Neural cell (in vitro differentiated cells): Measurements from ENCODE around the gene MMGT1. TPM values are rescaled to one million over a fixed set of nuclear protein-coding genes. Genes with fewer than 3 reads are reported as not detected.

Experiments used
- H2AFZ ChIP-seq: fragments of 200-600, 300-800 bp; sonication (generic), shearing (Covaris generic); 2 replicates; pipeline ENCODE4 v1.6.0; 2014; ENCODE audit warnings: low read depth, mild to moderate bottlenecking, antibody characterized with exemption, low read length, moderate library complexity
- H3F3A ChIP-seq: fragments of 200-600 bp; shearing (Covaris generic); 2 replicates; pipeline ENCODE4 v1.6.1; 2016; ENCODE audit warnings: mild to moderate bottlenecking, moderate library complexity, mixed read lengths, antibody characterized with exemption, low read length; ENCODE audit not compliant: insufficient read depth, poor library complexity, severe bottlenecking
- H3K27ac ChIP-seq: fragments of 200-600, 300-800 bp; sonication (generic), shearing (Covaris generic); 2 replicates; pipeline ENCODE4 v1.5.1; 2014; ENCODE audit warnings: mild to moderate bottlenecking, low read length, moderate library complexity
- H3K27me3 ChIP-seq: fragments of 300-800, 200-600 bp; sonication (generic), shearing (Covaris generic); 2 replicates; pipeline ENCODE4 v1.6.0; 2014; ENCODE audit warnings: mild to moderate bottlenecking, low read depth, low read length, moderate library complexity; ENCODE audit not compliant: insufficient read depth
- H3K36me3 ChIP-seq: fragments of 300-800, 200-600 bp; sonication (generic), shearing (Covaris generic); 2 replicates; pipeline ENCODE4 v1.5.1; 2014; ENCODE audit warnings: mild to moderate bottlenecking, antibody characterized with exemption, low read length, moderate library complexity; ENCODE audit not compliant: insufficient read depth
- H3K4me2 ChIP-seq: fragments of 300-800, 200-600 bp; sonication (generic), shearing (Covaris generic); 2 replicates; pipeline ENCODE4 v1.6.0; 2014; ENCODE audit warnings: mild to moderate bottlenecking, low read length
- H3K4me3 ChIP-seq: fragments of 300-800, 200-600 bp; sonication (generic), shearing (Covaris generic); 2 replicates; pipeline ENCODE4 v1.5.1; 2014; ENCODE audit warnings: mild to moderate bottlenecking, low read length, moderate library complexity
- H3K79me2 ChIP-seq: fragments of 200-600 bp; shearing (Covaris generic); replicated peaks from 2 replicates; pipeline ENCODE4 v1.6.0; 2014; ENCODE audit warnings: mild to moderate bottlenecking, low read length, moderate library complexity; ENCODE audit not compliant: insufficient read depth
- H3K9ac ChIP-seq: fragments of 300-800, 200-600 bp; sonication (generic), shearing (Covaris generic); 2 replicates; pipeline ENCODE4 v1.6.1; 2016; ENCODE audit warnings: mild to moderate bottlenecking, low read length, mixed read lengths
- H3K9me2 ChIP-seq: fragments of 200-600 bp; shearing (Covaris generic); 2 replicates; pipeline ENCODE4 v1.6.1; 2016; ENCODE audit warnings: mild to moderate bottlenecking, low read length, mixed read lengths; ENCODE audit not compliant: insufficient read depth
- H3K9me3 ChIP-seq: fragments of 200-600, 300-800 bp; sonication (generic), shearing (Covaris generic); 2 replicates; pipeline ENCODE4 v1.6.1; 2016; ENCODE audit warnings: mild to moderate bottlenecking, mixed run types, low read length, moderate library complexity, mixed read lengths
- H4K20me1 ChIP-seq: fragments of 200-600 bp; shearing (Covaris generic); 2 replicates; pipeline ENCODE4 v1.6.1; 2016; ENCODE audit warnings: mild to moderate bottlenecking, mixed run types; ENCODE audit not compliant: insufficient read depth
- CTCF ChIP-seq: fragments of 450-650 bp; IDR thresholded peaks from 2 replicates; pipeline ENCODE4 v1.5.1; 2014; ENCODE audit warnings: antibody characterized with exemption, mild to moderate bottlenecking, moderate library complexity; ENCODE audit not compliant: poor library complexity, severe bottlenecking
- EP300 ChIP-seq: fragments of 450-650 bp; conservative IDR thresholded peaks from 2 replicates; pipeline ENCODE4 v1.6.1; 2014; ENCODE audit warnings: antibody characterized with exemption, mild to moderate bottlenecking, moderate library complexity; ENCODE audit not compliant: poor library complexity, severe bottlenecking
- EZH2 ChIP-seq: fragments of 200-600, 300-800 bp; shearing (Covaris generic), sonication (generic); IDR thresholded peaks from 2 replicates; pipeline ENCODE4 v1.6.1; 2014; ENCODE audit warnings: antibody characterized with exemption, low read length, borderline replicate concordance, mild to moderate bottlenecking; ENCODE audit not compliant: insufficient read depth, poor library complexity, severe bottlenecking
- MXI1 ChIP-seq: fragments of 450-650 bp; conservative IDR thresholded peaks from 2 replicates; pipeline ENCODE4 v1.6.1; 2014; ENCODE audit warnings: antibody characterized with exemption, mild to moderate bottlenecking; ENCODE audit not compliant: poor library complexity, severe bottlenecking
- POLR2AphosphoS5 ChIP-seq: IDR thresholded peaks from 2 replicates; pipeline ENCODE4 v1.6.1; 2012
- RAD21 ChIP-seq: fragments of 450-650 bp; conservative IDR thresholded peaks from 2 replicates; pipeline ENCODE4 v1.6.1; 2014; ENCODE audit warnings: antibody characterized with exemption, mild to moderate bottlenecking, moderate library complexity
- REST ChIP-seq: IDR thresholded peaks from 2 replicates; pipeline ENCODE4 v1.6.1; 2012; ENCODE audit warnings: borderline replicate concordance
- SMC3 ChIP-seq: fragments of 450-650 bp; conservative IDR thresholded peaks from 2 replicates; pipeline ENCODE4 v1.6.1; 2014; ENCODE audit warnings: antibody characterized with exemption, mild to moderate bottlenecking, moderate library complexity; ENCODE audit not compliant: poor library complexity
- TAF1 ChIP-seq: IDR thresholded peaks from 2 replicates; pipeline ENCODE4 v1.6.1; 2012; ENCODE audit warnings: low read depth
- polyA plus RNA-seq: library from polyadenylated mRNA; depleted of rRNA; stranded (reverse); fragments of >200 nt; gene quantifications from 2 replicates; pipeline ENCODE4 v1.2.3, GENCODE V29; 2014

MMGT1 gene
- polyA plus RNA-seq, 1 donor from 2014 or later: 17.5 TPM

GRCh38 chrX:136021160-136021559 lies 47.4 kb upstream of the MMGT1 start:
- Histone ChIP-seq H3K4me3 (no peak overlapping the region), H2AFZ (no peak overlapping the region), H3K79me2 (no peaks in the 10 kb centered on the region), H3F3A (no peaks in the 10 kb centered on the region), H3K9ac (no peak overlapping the region), H3K27ac (no peak overlapping the region), H3K27me3 (no peaks in the 10 kb centered on the region), H3K9me3 (no peaks in the 10 kb centered on the region), H3K4me2 (no peak overlapping the region), H4K20me1 (no peaks in the 10 kb centered on the region), H3K9me2 (no peaks in the 10 kb centered on the region), H3K36me3 (no peaks in the 10 kb centered on the region)
- TF ChIP-seq SMC3 (no peak), REST (no peak), EZH2 (no peak), MXI1 (no peak), CTCF (no peak), EP300 (no peak), TAF1 (no peak), POLR2AphosphoS5 (no peak), RAD21 (no peak)

GRCh38 chrX:136019226-136019625 lies 45.4 kb upstream of the MMGT1 start:
- Histone ChIP-seq H3K79me2 (no peaks in the 10 kb centered on the region), H3K4me2 (no peak overlapping the region), H3K27me3 (no peaks in the 10 kb centered on the region), H3K4me3 (no peak overlapping the region), H3F3A (no peaks in the 10 kb centered on the region), H3K36me3 (no peaks in the 10 kb centered on the region), H3K9ac (no peak overlapping the region), H3K27ac (no peak overlapping the region), H2AFZ (no peak overlapping the region), H4K20me1 (no peaks in the 10 kb centered on the region), H3K9me2 (no peaks in the 10 kb centered on the region), H3K9me3 (no peaks in the 10 kb centered on the region)
- TF ChIP-seq EP300 (no peak), TAF1 (no peak), MXI1 (no peak)

DNA sequence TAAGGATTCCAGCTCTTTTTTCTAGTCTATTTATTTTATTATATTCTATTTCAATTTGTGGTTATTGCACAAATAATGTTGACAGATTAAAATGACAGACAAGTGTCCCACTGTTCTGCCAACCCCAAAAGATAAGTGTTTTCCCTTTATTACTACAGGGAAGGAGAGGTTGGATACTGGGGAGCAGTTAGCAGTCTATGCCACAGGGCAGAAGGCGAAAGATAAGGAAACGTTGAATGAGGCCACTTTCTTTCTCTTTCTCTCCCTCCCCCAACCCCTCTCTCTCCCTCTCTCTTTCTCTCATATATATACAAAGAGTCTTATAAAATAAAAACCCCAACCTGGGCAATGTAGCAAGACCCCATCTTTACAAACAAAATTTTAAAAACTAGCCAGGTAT lies 43.1 kb upstream of the MMGT1 start:
- Histone ChIP-seq H2AFZ (no peak overlapping the region), H4K20me1 (no peaks in the 10 kb centered on the region), H3F3A (no peaks in the 10 kb centered on the region), H3K79me2 (no peaks in the 10 kb centered on the region), H3K27ac (no peak overlapping the region), H3K27me3 (no peaks in the 10 kb centered on the region), H3K4me3 (no peak overlapping the region), H3K9me2 (no peaks in the 10 kb centered on the region), H3K9me3 (no peaks in the 10 kb centered on the region), H3K36me3 (no peaks in the 10 kb centered on the region), H3K9ac (no peak overlapping the region), H3K4me2 (no peak overlapping the region)
- TF ChIP-seq RAD21 (no peak), POLR2AphosphoS5 (no peak), MXI1 (no peak), CTCF (no peak), EZH2 (no peak), TAF1 (no peak), EP300 (no peak), REST (no peak), SMC3 (no peak)
